GM18507 (cell line): ENCODE measurements around the gene IQSEC3.
"Not testable (repeated sequence)": the region's sequence is repeated elsewhere in the genome, so short reads cannot be mapped to it uniquely, and the experiment has no call there.

ENCODE experiments used
- DNase-seq: peaks from one replicate; pipeline ENCODE4 v3.0.0; 2011; ENCODE audit warnings: low read depth; ENCODE audit not compliant: insufficient read length; ENCODE audit errors: extremely low spot score
- FAIRE-seq: peaks from 2 replicates; lab custom pipeline; 2011; peaks lifted over from hg19 to GRCh38; lab: Jason Lieb, UNC

IQSEC3 gene

GRCh38 chr12:51087-51486 is 15.5 kb upstream of the IQSEC3 start:
- FAIRE-seq, DNase-seq: not testable (repeated sequence)

- not testable (repeated sequence) for DNase-seq, FAIRE-seq
Measured at GRCh38 chr12:51962-52361, 14.6 kb upstream of the IQSEC3 start.

GRCh38 chr12:52902-53734 is 13.4 kb upstream of the IQSEC3 start:
- not testable (repeated sequence) for FAIRE-seq, DNase-seq

GRCh38 chr12:53735-54730 is 12.5 kb upstream of the IQSEC3 start:
- DNase-seq (no peak), FAIRE-seq (no peak)

- DNase-seq (no peak), FAIRE-seq (no peak)
Measured at GRCh38 chr12:54750-55535, 11.6 kb upstream of the IQSEC3 start.

GRCh38 chr12:56683-57346 is 9.8 kb upstream of the IQSEC3 start:
- FAIRE-seq (no peak), DNase-seq (no peak)

- FAIRE-seq (no peak), DNase-seq (no peak)
Measured at GRCh38 chr12:57539-57938, 9.0 kb upstream of the IQSEC3 start.

- FAIRE-seq (no peak), DNase-seq (no peak)
Measured at GRCh38 chr12:58832-59231, 7.7 kb upstream of the IQSEC3 start.

- FAIRE-seq, DNase-seq: not testable (repeated sequence)
Measured at GRCh38 chr12:61845-62244, 4.7 kb upstream of the IQSEC3 start.

GRCh38 chr12:65491-66063 is 990 bp upstream of the IQSEC3 start:
- not testable (repeated sequence) for DNase-seq, FAIRE-seq

- FAIRE-seq, DNase-seq: not testable (repeated sequence)
Measured at GRCh38 chr12:66782-67504, 376 bp downstream of the IQSEC3 start.

- DNase-seq, FAIRE-seq: not testable (repeated sequence)
Measured at GRCh38 chr12:69677-70076, 3.1 kb downstream of the IQSEC3 start.

GRCh38 chr12:70541-70940 is 4.0 kb downstream of the IQSEC3 start:
- DNase-seq, FAIRE-seq: not testable (repeated sequence)

- FAIRE-seq, DNase-seq: not testable (repeated sequence)
Measured at GRCh38 chr12:72018-72417, 5.5 kb downstream of the IQSEC3 start.

GRCh38 chr12:74420-75190 is 8.0 kb downstream of the IQSEC3 start:
- DNase-seq, FAIRE-seq: not testable (repeated sequence)

GRCh38 chr12:75541-75940 is 9.0 kb downstream of the IQSEC3 start:
- not testable (repeated sequence) for DNase-seq

GRCh38 chr12:76102-76501 is 9.5 kb downstream of the IQSEC3 start:
- not testable (repeated sequence) for FAIRE-seq, DNase-seq

More at GRCh38 chr12:75541-75940, 9.0 kb downstream of the IQSEC3 start:
- not testable (repeated sequence) for FAIRE-seq
